Right lobe of liver (tissue), 6 donors: ENCODE measurements around the gene ZNF331. TPM values are rescaled to one million over a fixed set of nuclear protein-coding genes. Genes with fewer than 3 reads are reported as not detected.
"Not testable (repeated sequence)": the region's sequence is repeated elsewhere in the genome, so short reads cannot be mapped to it uniquely, and the experiment has no call there.

Experiments used
- ATAC-seq, 4 donors: fragments of 200-7000 bp; cut with Tn5 transposase; one replicate each; pipeline ENCODE4 v1.9.1; 2020; ENCODE audit warnings: mild to moderate bottlenecking in 4 of 4, moderate library complexity in 4 of 4
- DNase-seq, 3 donors: peaks; one replicate each; pipeline ENCODE4 v3.0.0-alpha.2; 2020
- H3K27ac ChIP-seq, 3 donors: fragments of 200-600 bp; one replicate each; pipeline ENCODE4 v1.8.0; 2022
- H3K27me3 ChIP-seq, 2 donors: fragments of 200-600 bp; one replicate each; pipeline ENCODE4 v1.8.0; 2022
- H3K36me3 ChIP-seq, 4 donors: fragments of 200-600 bp; sonication (generic) in 1 of 4; one replicate each; pipeline versions ENCODE4 v1.5.1 to v1.8.0; 2017 to 2022; ENCODE audit warnings: control low read depth in 1 of 4
- H3K4me1 ChIP-seq, 4 donors: fragments of 200-600 bp; sonication (generic) in 1 of 4; one replicate each; pipeline versions ENCODE4 v1.5.1 to v1.8.0; 2017 to 2022; ENCODE audit warnings: control low read depth in 1 of 4
- H3K4me3 ChIP-seq, 3 donors: fragments of 200-600 bp; one replicate each; pipeline ENCODE4 v1.8.0; 2022
- H3K9me3 ChIP-seq, 4 donors: fragments of 200-600 bp; sonication (generic) in 1 of 4; one replicate each; pipeline versions ENCODE4 v1.5.1 to v1.8.0; 2017 to 2022; ENCODE audit warnings: control low read depth in 1 of 4
- CTCF ChIP-seq, 4 donors: fragments of 200-600 bp in 3 of 4; fragments of 450-650 bp in 1 of 4; IDR thresholded peaks; one replicate each; pipeline versions ENCODE4 v1.5.1 to v1.8.0; 2016 to 2022; ENCODE audit warnings: antibody characterized with exemption in 4 of 4, mild to moderate bottlenecking in 2 of 4
- POLR2A ChIP-seq: fragments of 450-650 bp; IDR thresholded peaks from one replicate; pipeline ENCODE4 v1.6.1; 2017; ENCODE audit warnings: antibody characterized with exemption, mild to moderate bottlenecking
- WGBS: methylation state at CpG from one replicate; pipeline ENCODE4 v1.1.6; 2018; ENCODE audit warnings: low coverage, low lambda C conversion rate; ENCODE audit not compliant: insufficient coverage; ENCODE audit errors: missing lambda C conversion rate; 5-methylcytosine and 5-hydroxymethylcytosine counted together
- intact Hi-C, 2 donors: fragments of 100-400 bp; cut with DNase I; formaldehyde crosslinking; loops; one replicate each; pipeline versions ENCODE4 v1.11.2 to v1.14.1; 2022
- long read RNA-seq: library from polyadenylated mRNA; unstranded; transcript quantifications from one replicate; pipeline ENCODE4 v2.0.0, GENCODE V29; 2019
- total RNA-seq, 6 experiments: library from RNA; depleted of rRNA in 2 of 6; stranded (reverse); fragments of >200 nt in 2 of 6; fragmentation: NEBNext Ultra II Directional in 3 of 6; extraction: Animal tissue kit (Norgen Biotek cat#: 25700) in 3 of 6; gene quantifications; one replicate each; pipeline versions ENCODE4 v1.1.0 to v1.2.4, GENCODE V29; 2016 to 2023
- donor health status: DM: no; HTN: yes; CAD: no.
- donor health status: DM: no; HTN: no; CAD: no.
- donor health status: DM: no; HTN: no; CAD: no.
- donor health status: DM: no; HTN: yes; CAD: no.
- donor health status: DM: no; HTN: yes; CAD: no.

ZNF331 gene
- 1 to 10 TPM; 2.0 to 5.8 (median 3.5) TPM for total RNA-seq
- long read RNA-seq, partial matches to known transcripts, result 0 of 5 reads
- long read RNA-seq, other reads (novel, unspliced or antisense), result 1 of 5 reads

- Histone ChIP-seq H3K27ac (peak within 1 kb of the TSS; percentile 50 to 67 (median 59)), H3K9me3 (no peaks in the 10 kb centered on the region), H3K4me3 (peak within 1 kb of the TSS; percentile 51 to 65 (median 60)), H3K36me3 (no peaks in the 10 kb centered on the region), H3K4me1 (no peaks in the 10 kb centered on the region), H3K27me3 (no peaks in the 10 kb centered on the region)
- ATAC-seq (peak; percentile 84 to 89 (median 88)), DNase-seq (peak; percentile 79 to 89 (median 84))
- TF ChIP-seq CTCF (IDR thresholded peaks at IDR 0.05) (peak in 1 of 4 donors; percentile 60), POLR2A (peak; percentile 72)
- 71% methylated on average over 13 of the region's 81 CpGs for WGBS
- intact Hi-C loops, result no loop called here
These were observed at the start of gene ZNF331 for GRCh38 chr19:53537521-53538377. Gene ZNF331 (plus strand): TSS chr19:53538145. CDS start chr19:53569377, 31,232 bp downstream.

- DNase-seq (no peak), ATAC-seq (no peak)
- H3K27ac ChIP-seq, result no peak overlapping the region
- TF ChIP-seq POLR2A (no peak), CTCF (IDR thresholded peaks at IDR 0.05) (no peak)
- H3K4me3 ChIP-seq, result no peak overlapping the region
- no peaks in the 10 kb centered on the region for H3K4me1 ChIP-seq
- WGBS, result 90% methylated on average over 5 of the region's 5 CpGs
- intact Hi-C loops, result no loop called here
- H3K36me3 ChIP-seq, result peaks cover 0 to 10% (median 6%) of the 10 kb centered on the region in 4 donors
- H3K27me3 ChIP-seq, result no peaks in the 10 kb centered on the region
- peaks cover 0 to 33% (median 0%) of the 10 kb centered on the region in 4 donors for H3K9me3 ChIP-seq
These were observed 45.8 kb upstream of the ZNF331 start for GRCh38 chr19:53492153-53492552.

GRCh38 chr19:53497311-53498023 lies 40.5 kb upstream of the ZNF331 start:
- H3K27ac ChIP-seq, H3K4me3 ChIP-seq, H3K4me1 ChIP-seq, intact Hi-C loops, H3K36me3 ChIP-seq, DNase-seq, H3K27me3 ChIP-seq: not testable (repeated sequence)
- ATAC-seq, result peak in 2 of 4 donors; percentile 42 to 56
- 25% methylated on average over 9 of the region's 11 CpGs for WGBS
- H3K9me3 ChIP-seq, result peaks cover 0 to 13% (median 0%) of the 10 kb centered on the region in 4 donors

- DNase-seq, H3K27ac ChIP-seq, intact Hi-C loops, H3K36me3 ChIP-seq, ATAC-seq, H3K4me3 ChIP-seq, H3K27me3 ChIP-seq, H3K9me3 ChIP-seq, H3K4me1 ChIP-seq: not testable (repeated sequence)
- 28% methylated on average over 3 of the region's 4 CpGs for WGBS
These were observed 39.9 kb upstream of the ZNF331 start for GRCh38 chr19:53498024-53498395.

- H3K4me3 ChIP-seq, H3K27me3 ChIP-seq, H3K9me3 ChIP-seq, intact Hi-C loops, H3K4me1 ChIP-seq, H3K27ac ChIP-seq, H3K36me3 ChIP-seq, DNase-seq, ATAC-seq: not testable (repeated sequence)
- 26% methylated on average over 7 of the region's 7 CpGs for WGBS
These were observed 34.8 kb upstream of the ZNF331 start for GRCh38 chr19:53503151-53503550.

GRCh38 chr19:53503671-53504364 lies 34.1 kb upstream of the ZNF331 start:
- ATAC-seq, result peak; percentile 66 to 84 (median 78)
- H3K4me3 ChIP-seq, H3K36me3 ChIP-seq, H3K27me3 ChIP-seq, DNase-seq, H3K27ac ChIP-seq, H3K9me3 ChIP-seq, intact Hi-C loops, H3K4me1 ChIP-seq: not testable (repeated sequence)
- WGBS, result 0% methylated on average over 1 of the region's 14 CpGs

- peak overlapping the region in 1 of 3 donors; percentile 30 for H3K27ac ChIP-seq
- peak; percentile 59 to 87 (median 78) for ATAC-seq
- 18% methylated on average over 13 of the region's 13 CpGs for WGBS
- DNase-seq, intact Hi-C loops, H3K27me3 ChIP-seq, H3K4me3 ChIP-seq, H3K4me1 ChIP-seq, H3K9me3 ChIP-seq, H3K36me3 ChIP-seq: not testable (repeated sequence)
These were observed 33.6 kb upstream of the ZNF331 start for GRCh38 chr19:53504365-53504703.
